ENCODE results near the gene OGDH.
"Not testable (repeated sequence)": the region's sequence is repeated elsewhere in the genome, so short reads cannot be mapped to it uniquely, and the experiment has no call there.

The OGDH gene

GRCh38 chr7:44698046-44698580 is 91.7 kb downstream of the OGDH start:
- FAIRE-seq (no peak), DNase-seq (ENCODE audit: insufficient read length, low spot score) (no peak)

- not testable (repeated sequence) for DNase-seq (ENCODE audit: insufficient read length, low spot score); FAIRE-seq
Measured at GRCh38 chr7:44699598-44699997, 93.2 kb downstream of the OGDH start.

- FAIRE-seq (no peak), DNase-seq (ENCODE audit: insufficient read length, low spot score) (no peak)
Measured at GRCh38 chr7:44700322-44700721, 93.9 kb downstream of the OGDH start.

GRCh38 chr7:44703391-44703790 is 97.0 kb downstream of the OGDH start:
- not testable (repeated sequence) for DNase-seq (ENCODE audit: insufficient read length, low spot score); FAIRE-seq

- FAIRE-seq, result no peak
- no peak for DNase-seq (ENCODE audit: insufficient read length, low spot score)
Measured at GRCh38 chr7:44703921-44704320, 97.5 kb downstream of the OGDH start.

GRCh38 chr7:44705434-44705833 is 99.0 kb downstream of the OGDH start:
- no peak for DNase-seq (ENCODE audit: insufficient read length, low spot score)
- FAIRE-seq, result no peak

GRCh38 chr7:44706788-44707557 is 100.5 kb downstream of the OGDH start:
- DNase-seq (ENCODE audit: insufficient read length, low spot score), result no peak
- FAIRE-seq, result no peak

GRCh38 chr7:44707558-44708230 is 101.3 kb downstream of the OGDH start:
- FAIRE-seq, result no peak
- DNase-seq (ENCODE audit: insufficient read length, low spot score), result no peak

- no peak for DNase-seq (ENCODE audit: insufficient read length, low spot score)
- FAIRE-seq, result no peak
Measured at GRCh38 chr7:44709011-44709915, 102.8 kb downstream of the OGDH start.

- no peak for DNase-seq (ENCODE audit: insufficient read length, low spot score)
- FAIRE-seq, result no peak
Measured at GRCh38 chr7:44709945-44710596, 103.6 kb downstream of the OGDH start.

GRCh38 chr7:44711528-44711927 is 105.1 kb downstream of the OGDH start:
- DNase-seq (ENCODE audit: insufficient read length, low spot score), result no peak
- FAIRE-seq, result no peak

GRCh38 chr7:44712012-44712411 is 105.6 kb downstream of the OGDH start:
- DNase-seq (ENCODE audit: insufficient read length, low spot score) (no peak), FAIRE-seq (no peak)

- FAIRE-seq (no peak), DNase-seq (ENCODE audit: insufficient read length, low spot score) (no peak)
Measured at GRCh38 chr7:44713141-44713540, 106.7 kb downstream of the OGDH start.

GRCh38 chr7:44713680-44714335 is 107.4 kb downstream of the OGDH start:
- no peak for DNase-seq (ENCODE audit: insufficient read length, low spot score)
- FAIRE-seq, result no peak

GRCh38 chr7:44716205-44716604 is 109.8 kb downstream of the OGDH start:
- DNase-seq (ENCODE audit: insufficient read length, low spot score), result no peak
- FAIRE-seq, result no peak

GRCh38 chr7:44720301-44720700 is 113.9 kb downstream of the OGDH start:
- no peak for FAIRE-seq

GRCh38 chr7:44724276-44724675 is 117.8 kb downstream of the OGDH start:
- no peak for FAIRE-seq
- no peak for DNase-seq (ENCODE audit: insufficient read length, low spot score)

More at GRCh38 chr7:44720301-44720700, 113.9 kb downstream of the OGDH start:
- no peak for DNase-seq (ENCODE audit: insufficient read length, low spot score)

GRCh38 chr7:44726250-44726649 is 119.8 kb downstream of the OGDH start:
- DNase-seq (ENCODE audit: insufficient read length, low spot score); FAIRE-seq: not testable (repeated sequence)

- DNase-seq (ENCODE audit: insufficient read length, low spot score) (no peak), FAIRE-seq (peak; percentile 46)
Measured at GRCh38 chr7:44727158-44727936, 120.9 kb downstream of the OGDH start.

Data from HTR-8/SVneo (cell line).